GM19025 (cell line): ENCODE data around the gene FLRT1.

Experiments
- ATAC-seq: cut with Tn5 transposase; IDR thresholded peaks from one replicate; pipeline ENCODE4 v1.9.1; 2021; ENCODE audit warnings: mild to moderate bottlenecking, low read depth, moderate library complexity; ENCODE audit not compliant: unreplicated experiment

FLRT1 gene

DNA sequence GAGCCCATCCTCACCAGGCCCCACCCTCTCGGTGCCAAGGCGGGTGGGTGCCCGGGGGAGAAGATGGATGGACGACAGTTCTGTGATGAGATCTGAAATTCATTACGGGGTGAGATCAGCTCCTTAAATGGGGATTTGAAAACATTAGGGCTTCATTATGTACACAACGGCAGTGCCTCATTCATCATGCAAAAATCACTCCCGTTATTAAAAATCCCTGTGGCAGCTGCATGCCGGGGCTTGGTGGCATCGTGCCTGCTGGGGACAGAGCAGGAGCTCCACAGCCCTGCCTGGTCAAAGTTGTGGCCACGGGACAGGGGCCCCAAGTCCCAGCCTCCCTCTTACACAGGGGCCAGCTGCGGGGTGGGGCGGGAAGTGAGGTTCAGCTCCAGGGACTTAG is 29.3 kb upstream of the FLRT1 start:
- no peak for ATAC-seq

DNA sequence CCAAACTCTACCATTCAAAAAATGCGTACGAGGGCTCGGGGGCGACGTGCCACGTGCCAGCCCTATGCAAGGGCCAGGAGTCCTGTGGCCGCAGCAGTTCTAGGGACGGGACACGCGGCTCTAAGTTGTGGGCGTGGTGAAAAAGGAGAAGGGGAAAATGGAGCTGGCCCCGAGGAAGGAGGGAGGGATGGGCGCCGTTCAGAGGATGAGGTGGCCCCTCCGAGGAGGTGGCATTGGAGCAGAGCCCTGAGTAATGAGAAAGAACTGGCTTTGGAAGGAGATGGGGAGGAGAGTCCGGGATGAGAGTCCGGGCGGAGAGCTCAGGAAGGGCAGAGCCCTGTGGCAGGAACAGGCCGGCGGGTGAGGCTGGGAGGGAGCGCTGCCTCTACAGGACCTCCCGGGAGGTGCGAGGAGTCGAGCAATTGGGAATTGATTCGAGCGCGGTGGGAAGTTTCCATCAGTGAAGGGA is 28.5 kb upstream of the FLRT1 start:
- ATAC-seq, result no peak

DNA sequence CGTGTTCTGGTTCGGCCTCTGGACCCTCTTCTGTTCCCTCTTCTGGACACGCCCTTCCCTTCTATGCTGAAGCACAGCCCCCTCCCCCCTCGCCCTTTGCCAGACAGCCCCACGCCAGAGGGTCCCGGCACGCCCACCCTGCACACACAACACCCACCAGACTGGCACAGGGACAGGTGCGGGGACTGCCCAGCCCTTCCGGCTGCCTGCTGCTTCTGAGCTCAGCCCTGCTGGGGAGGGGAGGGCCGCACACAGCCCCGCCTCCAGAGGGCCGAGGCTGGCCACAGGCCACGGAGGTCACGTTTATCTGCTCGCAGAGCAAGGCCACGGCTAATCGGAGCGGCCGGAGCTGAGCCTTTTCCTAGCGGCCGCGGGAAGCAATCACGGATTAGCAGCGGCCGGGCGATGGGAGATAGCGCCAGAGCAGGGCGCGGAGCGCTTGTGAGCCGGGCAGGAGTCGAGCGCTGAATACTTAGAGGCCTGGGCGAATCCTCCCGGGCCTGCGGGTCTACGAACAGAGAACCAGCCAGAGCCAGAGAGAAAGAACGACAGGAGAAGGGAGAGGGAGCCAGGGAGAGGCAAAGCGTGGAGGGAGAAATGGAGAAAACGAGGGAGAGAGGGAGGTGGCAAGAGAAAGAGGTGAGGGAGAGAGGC is 28.0 kb upstream of the FLRT1 start:
- no peak for ATAC-seq

DNA sequence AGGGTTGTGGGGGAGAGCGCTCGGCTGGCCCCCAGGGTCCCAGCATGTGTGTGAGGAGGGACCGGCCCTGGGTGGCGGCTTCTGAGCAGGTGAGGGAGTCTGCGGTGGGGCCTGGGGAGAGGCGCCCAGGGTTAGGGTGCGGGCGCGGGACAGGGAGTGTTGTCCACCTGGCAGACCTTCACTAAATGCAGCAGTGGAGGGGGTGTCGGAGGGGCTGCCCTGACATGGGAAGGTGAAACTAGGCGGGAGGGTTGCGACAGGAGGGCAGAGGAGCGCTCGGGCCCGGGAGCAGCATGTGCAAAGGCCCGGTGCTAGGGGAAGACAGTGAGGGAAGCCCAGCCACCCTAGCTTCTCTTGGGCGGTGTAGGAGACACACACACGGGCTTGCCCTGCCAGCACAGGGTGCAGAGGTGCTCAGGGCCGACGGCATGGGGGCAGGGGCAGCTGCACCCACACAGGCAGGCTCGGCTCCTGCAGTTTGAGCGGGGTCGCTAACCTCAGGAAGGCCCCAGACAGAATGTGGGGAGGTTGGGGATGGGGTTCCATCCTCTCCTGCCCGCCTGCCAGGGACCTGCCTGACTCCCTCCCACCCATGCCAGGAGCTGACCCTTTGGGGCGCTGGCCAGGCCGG is 27.3 kb upstream of the FLRT1 start:
- no peak for ATAC-seq

DNA sequence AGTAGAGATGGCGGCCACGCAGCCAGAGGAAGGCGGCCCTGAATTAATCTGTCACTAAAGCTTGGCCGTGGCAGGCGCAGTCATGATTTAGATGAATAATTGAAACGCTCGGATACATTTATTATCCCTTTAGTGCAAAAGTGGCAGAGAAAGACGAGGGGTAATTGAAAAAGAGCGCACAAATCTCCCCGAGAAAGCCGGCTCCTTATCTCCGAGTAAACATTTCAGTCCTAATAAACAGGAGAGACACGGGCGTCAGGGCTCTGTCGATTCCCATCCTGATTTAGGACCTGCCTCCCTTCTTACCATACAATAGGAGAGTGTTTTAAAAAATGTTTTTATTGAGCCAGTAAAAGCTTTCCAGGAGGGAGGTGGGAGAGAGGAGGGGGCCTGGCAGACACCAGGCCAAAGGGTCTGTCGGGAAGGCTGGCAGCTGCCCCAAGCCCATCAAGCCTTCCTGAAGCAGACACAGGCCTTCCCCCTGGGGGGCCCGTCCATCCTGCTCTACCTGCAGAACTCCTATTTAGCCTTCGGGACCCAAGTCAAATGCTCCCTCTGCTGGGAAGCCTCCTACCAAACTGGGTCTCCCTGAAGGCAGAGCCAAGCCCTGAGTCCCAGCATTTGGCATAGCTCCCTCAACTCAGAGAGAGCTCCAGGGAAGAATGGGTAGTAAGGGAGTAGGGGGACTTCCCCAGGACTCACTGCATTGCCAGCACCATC is 26.7 kb upstream of the FLRT1 start:
- ATAC-seq, result no peak

DNA sequence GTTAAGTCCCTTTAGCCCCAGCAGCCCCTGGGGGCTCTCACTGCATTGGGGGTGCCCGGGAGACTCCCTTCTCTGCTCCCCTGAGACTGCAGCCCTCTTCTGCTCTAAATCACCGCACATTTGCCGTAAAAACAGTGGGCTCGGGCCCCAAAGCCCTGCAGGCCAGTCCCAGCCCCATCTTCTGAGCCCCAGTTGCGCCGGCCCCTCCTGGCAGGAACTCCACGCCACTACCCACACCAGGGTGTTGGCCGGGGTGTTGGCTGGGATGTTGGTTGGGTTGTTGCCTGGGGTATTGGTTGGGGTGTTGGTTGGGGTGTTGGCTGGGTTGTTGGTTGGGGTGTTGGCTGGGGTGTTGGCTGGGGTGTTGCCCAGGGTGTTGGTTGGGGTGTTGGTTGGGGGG is 26.0 kb upstream of the FLRT1 start:
- no peak for ATAC-seq

DNA sequence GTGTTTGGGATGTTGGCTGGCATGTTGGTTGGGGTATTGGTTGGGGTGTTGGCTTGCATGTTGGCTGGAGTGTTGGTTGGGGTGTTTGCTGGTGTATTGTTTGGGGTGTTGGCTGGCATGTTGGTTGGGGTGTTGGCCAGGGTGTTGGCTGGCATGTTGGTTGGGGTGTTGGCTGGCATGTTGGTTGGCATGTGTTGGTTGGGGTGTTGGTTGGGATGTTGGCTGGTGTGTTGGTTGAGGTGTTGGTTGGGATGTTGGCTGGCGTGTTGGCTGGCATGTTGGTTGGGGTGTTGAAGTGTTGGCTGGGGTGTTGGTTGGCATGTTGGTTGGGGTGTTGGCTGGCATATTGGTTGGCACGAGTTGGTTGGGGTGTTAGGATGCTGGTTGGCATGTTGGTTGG is 24.9 kb upstream of the FLRT1 start:
- ATAC-seq, result no peak

DNA sequence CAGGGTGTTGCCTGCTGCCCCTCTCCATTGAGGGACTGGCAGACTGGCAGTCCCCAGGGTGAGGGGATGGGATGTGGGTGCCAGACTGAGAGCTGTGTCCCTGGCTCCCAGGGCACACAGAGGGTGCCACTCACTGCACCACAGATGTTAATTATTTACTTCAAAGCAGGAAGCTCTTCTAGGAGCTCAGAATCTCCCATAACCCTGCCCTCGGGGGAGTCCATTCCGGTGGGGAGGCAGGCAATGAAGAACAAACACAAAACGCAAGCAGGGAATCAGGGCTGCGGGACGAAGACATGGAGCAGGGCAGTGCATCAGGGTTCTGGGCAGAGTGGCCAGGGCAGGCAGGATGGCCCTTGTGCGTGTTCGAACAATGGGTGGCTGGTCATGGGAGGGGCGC is 24.4 kb upstream of the FLRT1 start:
- ATAC-seq, result no peak

DNA sequence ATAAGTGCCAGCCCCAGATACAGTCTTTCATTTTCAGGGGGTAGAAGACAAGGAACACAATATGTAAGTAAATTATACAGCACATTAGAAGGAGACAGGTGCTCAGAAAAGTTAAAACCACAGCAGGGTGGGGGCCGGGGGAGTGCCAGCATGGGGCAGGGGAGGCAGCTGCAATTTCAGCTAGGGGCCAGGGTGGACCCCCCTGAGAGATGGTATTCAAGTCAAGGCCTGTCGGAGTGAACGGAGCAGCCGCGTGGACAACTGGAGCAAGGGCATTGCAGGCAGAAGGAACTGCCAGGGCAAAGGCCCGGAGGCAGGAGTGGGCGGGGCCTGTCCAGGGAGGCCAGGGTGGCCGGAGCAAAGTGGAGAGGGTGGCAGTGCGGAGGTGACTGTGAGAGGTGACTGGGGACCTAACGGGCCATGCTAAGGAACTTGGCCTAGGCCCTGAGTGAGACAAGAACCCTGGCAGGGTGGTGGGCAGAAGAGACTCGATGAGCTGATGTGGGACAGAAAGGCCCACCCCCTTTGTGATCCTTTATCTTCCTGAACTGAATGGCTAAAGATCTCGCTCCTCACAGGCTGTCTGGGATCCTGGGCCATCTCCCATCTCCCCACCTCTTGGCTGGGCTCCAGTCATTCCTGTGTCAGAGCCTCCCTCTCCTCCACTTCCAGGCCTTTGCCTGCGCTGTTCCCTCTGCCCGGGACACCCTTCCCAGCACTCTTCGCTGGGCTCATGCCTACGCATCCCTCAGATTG is 22.4 kb upstream of the FLRT1 start:
- no peak for ATAC-seq

DNA sequence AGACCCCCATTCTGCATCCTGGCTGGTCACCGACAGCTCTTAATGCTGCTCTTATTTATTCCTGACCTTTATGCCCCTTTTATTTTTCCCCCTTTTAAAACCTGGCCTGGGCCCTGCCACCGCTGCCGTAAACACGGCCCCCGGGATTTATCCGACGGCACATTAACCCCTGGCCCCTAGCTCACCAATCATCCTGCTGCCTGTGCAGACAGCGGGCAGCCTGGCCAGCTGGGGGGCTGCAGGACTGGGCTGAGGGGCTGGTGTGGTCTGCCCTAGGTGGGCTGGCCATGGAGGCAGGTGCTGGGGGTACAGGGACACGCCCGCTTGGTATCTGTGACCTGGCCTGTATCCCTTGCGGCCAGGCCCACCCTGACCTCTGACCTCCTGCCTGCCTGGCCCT is 21.4 kb upstream of the FLRT1 start:
- no peak for ATAC-seq

DNA sequence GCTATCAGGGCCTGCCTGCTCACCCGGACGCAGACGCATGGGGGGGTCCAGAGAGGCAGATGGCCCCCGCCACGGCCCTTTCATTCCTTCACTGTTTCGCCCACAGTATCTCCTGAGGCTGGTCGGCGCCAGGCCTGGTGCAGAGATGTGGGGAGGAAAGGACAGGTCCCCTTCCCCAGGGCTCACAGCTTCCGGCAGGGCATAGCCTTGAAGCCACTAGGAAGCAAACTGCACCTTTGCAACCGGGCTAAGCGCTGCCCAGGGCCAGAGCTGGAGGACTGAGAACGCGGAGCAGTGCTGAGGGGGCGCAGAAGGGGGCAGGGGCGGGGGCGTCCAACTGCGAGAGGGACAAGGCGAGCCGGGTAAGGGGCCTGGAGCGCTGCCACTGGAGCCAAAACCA is 20.2 kb upstream of the FLRT1 start:
- ATAC-seq, result no peak

DNA sequence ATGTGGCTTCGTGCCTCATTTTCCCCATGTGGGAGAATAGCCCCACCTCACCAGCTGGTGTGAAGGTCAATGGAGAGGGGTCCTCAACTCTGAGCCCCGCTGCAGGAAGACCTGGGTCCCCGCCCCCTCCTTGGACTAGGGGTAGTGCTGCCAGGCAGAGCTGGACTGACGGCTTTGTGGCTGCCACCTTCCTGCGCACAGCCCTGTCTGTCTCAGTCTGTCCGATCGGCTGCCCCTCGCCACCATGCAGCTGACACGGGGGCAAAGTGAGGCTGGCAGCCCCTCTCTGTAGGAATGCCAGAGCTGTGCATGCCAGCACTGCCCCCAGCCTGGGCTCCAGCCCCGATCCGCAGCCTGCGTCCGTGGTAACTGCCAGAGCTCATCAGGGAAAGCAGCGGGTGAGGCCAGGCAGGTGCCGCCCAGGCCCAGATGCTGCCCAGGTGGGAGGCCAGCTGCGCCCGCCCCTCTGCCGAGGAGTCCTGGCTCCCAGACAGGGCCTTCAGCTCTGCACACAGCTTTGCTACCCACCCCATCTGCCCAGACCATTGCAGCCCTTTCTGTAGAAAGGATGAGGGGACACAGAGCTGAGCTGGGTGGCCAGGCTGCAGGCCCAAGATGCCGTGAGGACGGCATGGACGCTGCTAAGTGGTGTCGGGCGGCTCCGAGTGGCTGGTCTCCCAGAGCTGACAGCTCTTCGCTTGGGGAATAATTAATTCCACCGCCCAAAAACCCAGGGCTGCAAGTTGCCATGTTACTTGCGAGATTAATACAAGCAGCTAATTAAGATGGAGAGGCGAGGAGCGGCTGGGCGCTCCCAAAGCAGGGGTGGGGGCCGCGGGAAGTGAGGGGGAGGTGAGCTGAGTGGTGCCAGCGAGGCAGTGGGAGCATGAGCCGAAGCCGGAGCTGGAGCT is 19.5 kb upstream of the FLRT1 start:
- no peak for ATAC-seq

DNA sequence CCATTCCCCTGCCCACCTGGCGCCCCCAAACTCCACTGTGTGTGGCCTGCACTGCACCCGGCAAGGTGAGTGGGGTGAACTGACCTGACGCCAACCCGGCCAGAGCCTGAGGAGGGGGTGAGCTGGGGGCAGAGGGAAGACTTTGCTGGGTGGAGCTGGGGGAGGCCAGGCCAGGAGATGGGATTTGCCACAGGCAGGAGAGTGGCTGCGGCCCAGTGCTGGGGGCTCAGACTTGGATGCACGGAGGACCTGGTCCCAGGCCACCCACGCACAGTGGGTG is 17.8 kb upstream of the FLRT1 start:
- no peak for ATAC-seq

DNA sequence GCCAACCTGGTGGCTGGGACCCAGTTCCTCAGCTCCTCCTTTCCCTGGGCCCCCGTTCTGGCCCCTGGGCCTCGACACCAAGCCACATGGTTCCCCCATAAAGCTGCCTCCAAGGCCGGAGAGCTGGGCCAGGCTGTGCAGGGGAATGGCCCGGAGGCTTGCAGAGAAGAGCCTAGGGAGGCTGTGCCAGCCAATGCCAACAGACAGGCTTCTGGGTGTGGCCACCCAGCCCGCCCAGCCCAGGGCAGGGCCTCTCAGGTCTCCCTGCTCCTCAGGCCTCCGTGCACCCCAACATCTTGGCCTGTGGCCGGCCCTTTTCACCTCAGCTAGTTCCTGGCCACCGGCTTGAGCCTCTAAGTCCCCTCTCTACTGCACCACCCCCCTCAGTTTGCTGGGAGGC is 17.4 kb upstream of the FLRT1 start:
- no peak for ATAC-seq

DNA sequence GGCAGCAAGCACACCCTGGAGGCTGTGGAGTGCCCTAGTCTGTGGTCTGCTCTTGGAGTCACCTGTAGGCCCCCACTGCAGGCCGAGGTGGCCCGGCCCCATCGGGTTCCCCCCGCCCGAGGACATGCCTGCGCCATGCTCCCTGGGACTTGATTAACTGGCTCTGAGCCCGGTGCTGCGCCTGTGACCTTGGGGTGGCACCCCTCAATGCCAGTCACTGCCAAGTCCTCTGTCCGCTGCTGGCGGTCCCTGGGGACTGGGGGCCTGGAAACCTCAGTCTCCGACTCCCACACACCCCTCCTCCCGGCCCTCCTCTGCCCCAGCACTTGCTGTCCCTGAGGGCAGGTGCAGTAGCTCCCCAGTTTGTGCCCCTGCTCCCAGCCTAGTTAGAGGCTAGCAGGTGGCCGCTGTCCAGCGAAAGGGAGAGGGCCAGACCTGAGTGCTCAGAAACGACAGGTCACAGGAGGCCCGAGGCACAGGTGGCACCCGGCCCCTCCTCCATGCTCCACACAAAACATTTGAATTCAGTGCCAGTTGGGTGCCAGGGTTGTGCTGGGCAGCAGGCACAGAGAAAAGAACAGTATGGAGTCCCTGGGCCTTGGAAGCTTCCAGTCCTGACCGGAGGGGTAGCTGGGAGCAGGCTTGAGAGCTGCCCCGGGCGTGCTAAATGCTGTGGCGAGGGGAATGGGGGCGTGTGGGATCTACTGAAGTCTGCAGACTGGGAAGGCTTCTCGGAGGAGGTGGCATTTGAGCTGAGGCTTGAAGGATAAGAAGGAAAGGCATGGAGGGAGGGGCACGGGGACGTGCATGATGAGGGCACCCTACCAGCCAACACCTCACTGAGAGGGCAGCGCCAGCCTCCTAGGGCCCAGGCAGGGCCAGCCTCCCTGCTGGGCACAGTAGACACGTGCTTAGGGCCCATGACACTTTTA is 16.4 kb upstream of the FLRT1 start:
- ATAC-seq, result no peak

DNA sequence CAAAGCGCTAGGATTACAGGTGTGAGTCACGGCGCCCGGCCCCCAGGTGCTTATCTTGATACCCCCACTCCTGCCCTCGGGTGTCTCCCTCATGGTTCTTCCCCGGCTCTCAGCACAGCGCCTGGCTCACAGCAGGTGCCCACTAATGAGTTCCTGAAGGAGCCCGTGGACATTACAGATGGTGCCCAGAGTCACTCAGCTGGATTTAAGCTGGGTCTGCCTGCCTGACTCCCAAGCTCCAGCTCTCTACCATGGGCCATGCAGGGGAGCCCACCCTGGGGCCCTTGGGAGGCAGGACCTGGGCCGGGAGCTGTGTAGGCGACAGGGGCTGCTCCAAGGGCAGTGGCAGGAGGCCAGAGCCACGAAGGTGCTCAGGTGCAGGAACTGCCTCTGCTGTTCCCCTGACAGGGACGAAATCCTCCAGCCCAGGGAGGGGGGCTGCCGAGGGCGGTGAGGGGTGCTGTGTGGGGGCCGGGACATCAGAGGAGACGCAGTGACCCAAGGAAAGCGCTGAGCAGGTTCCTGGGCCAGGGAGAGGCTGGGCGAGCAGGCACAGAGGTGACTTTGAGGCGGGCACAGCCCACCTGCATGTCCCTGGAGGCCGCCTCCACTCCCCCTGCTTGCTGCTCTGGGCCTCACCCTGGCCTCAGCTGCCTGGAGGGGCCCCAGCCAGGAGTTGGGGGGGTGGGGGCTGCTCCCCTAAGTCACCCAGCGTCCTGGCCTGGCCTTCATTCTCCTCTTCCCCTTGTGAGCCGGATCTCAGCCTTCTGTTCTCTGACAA is 14.6 kb upstream of the FLRT1 start:
- no peak for ATAC-seq

DNA sequence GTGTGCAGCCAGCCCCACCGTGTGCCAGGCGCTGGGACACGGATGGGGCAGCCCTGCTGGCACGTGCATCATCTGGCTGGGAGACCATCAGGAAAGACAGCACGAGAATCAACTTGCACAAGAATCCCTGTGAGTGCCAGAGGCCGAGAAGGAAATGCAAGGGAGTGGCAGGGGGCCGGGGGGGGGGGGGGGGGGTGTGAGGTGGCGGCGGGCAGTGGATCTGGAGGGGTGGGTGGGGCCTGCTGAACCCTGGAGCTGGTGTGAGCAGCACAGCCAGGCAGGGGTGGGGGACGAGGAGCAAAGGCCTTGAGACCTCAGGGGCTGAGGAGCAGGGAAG is 14.0 kb upstream of the FLRT1 start:
- no peak for ATAC-seq

DNA sequence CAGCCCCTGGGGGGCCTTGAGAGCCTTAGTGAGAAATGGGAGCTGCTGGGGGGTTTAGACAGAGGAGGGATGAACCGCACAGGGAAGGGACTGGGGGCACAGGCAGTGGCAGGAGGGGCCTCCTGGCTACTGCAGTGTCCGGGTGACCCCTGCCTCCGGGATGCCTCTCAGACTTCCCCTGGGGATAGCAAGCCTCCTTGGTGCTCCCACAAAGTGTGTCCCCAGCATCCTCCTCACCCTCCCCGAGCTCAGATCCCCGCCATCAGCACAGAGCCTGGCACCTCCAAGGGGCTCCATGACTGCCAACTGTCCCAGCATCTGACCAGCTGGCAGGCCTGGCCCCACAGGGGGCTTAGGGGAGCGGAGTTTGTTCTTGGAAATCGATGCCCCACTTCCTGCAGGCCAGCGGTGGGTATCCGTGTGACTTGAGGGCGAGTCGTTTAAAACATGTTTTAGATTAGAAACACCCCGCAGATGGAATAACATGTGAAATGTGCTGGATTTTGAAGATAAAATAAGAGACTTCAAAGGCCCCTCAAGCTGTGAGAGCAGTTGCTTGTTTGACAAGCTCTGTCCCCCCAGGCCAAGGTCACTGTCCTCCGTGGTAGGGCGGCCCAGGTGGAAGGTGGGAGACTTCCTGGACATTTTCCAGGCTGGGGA is 13.5 kb upstream of the FLRT1 start:
- ATAC-seq, result no peak
